Measurements from ENCODE around the gene COA8. TPM values are rescaled to one million over a fixed set of nuclear protein-coding genes. Genes with fewer than 3 reads are reported as not detected.
"Not testable (repeated sequence)": the region's sequence is repeated elsewhere in the genome, so short reads cannot be mapped to it uniquely, and the experiment has no call there.

Gene COA8
- total and polyA plus RNA-seq, 3 experiments from 2014 or later, result 42.9 to 64.4 (median 43.5) TPM

GRCh38 chr14:103522649-103523574 lies 39.8 kb upstream of the COA8 start, which contains the start of gene CKB:
Gene CKB (minus strand): TSS chr14:103522830. CDS start chr14:103522493, 337 bp downstream.
- ChIA-PET CTCF (no interaction called here), POLR2A (no interaction called here)
- Histone ChIP-seq H3K9me3 (ENCODE audit: low read length) (no peaks in the 10 kb centered on the region), H3K27me3 (ENCODE audit: insufficient read depth, low read length, poor library complexity, severe bottlenecking) (no peaks in the 10 kb centered on the region), H3K4me3 (ENCODE audit: low read length) (peak within 1 kb of the TSS; percentile 41), H3K36me3 (ENCODE audit: insufficient read depth, low read length) (no peaks in the 10 kb centered on the region), H3K4me1 (ENCODE audit: insufficient read depth, low read length) (peaks cover 15% of the 10 kb centered on the region), H3K27ac (ENCODE audit: low read depth, low read length) (no peak within 1 kb of the TSS)
- H3K27me3 Mint-ChIP-seq, result peaks cover 4 to 9% of the 10 kb centered on the region in 2 donors
- peak within 1 kb of the TSS; percentile 41 to 79 (median 64) for H3K4me3 Mint-ChIP-seq
- H3K4me1 Mint-ChIP-seq, result peaks cover 0 to 20% (median 14%) of the 10 kb centered on the region in 3 donors
- H3K9me3 Mint-ChIP-seq, result no peaks in the 10 kb centered on the region
- H3K27ac Mint-ChIP-seq, result no peak within 1 kb of the TSS
- H3K36me3 Mint-ChIP-seq, result no peaks in the 10 kb centered on the region
- no peak for DNase-seq

DNA sequence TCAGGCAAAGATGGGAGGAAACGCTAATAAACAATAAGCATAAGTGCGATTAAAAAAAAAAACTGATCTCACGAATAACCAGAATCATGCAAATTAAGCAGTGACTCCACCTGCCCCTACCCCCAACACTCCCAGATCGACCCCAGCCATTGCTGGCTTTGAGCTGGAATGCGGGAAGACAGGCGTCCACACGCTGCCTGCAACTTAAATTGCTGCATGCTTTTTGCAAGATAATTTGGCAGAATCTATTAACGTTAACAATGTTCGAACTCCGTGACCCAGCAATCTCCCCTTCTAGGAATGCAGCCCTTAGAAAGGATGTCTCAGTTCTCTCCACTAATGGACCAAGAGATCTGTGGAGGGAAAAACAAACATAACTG lies 39.2 kb upstream of the COA8 start:
- H3K9me3 Mint-ChIP-seq, result no peaks in the 10 kb centered on the region
- H3K4me1 Mint-ChIP-seq, result peaks cover 0 to 25% (median 16%) of the 10 kb centered on the region in 3 donors
- H3K27ac Mint-ChIP-seq, result no peak overlapping the region
- ChIA-PET POLR2A (no interaction called here), CTCF (no interaction called here)
- H3K27me3 Mint-ChIP-seq, result peaks cover 4 to 9% of the 10 kb centered on the region in 2 donors
- no peak overlapping the region for H3K27ac ChIP-seq (ENCODE audit: low read depth, low read length)
- no peak overlapping the region for H3K4me3 ChIP-seq (ENCODE audit: low read length)
- no peak for DNase-seq
- H3K4me3 Mint-ChIP-seq, result peak overlapping the region in 6 of 7 donors; percentile 23 to 67 (median 47)
- H3K36me3 ChIP-seq (ENCODE audit: insufficient read depth, low read length), result no peaks in the 10 kb centered on the region
- no peaks in the 10 kb centered on the region for H3K36me3 Mint-ChIP-seq
- no peaks in the 10 kb centered on the region for H3K9me3 ChIP-seq (ENCODE audit: low read length)
- H3K27me3 ChIP-seq (ENCODE audit: insufficient read depth, low read length, poor library complexity, severe bottlenecking), result no peaks in the 10 kb centered on the region
- peaks cover 22% of the 10 kb centered on the region for H3K4me1 ChIP-seq (ENCODE audit: insufficient read depth, low read length)

GRCh38 chr14:103524002-103524935 lies 38.5 kb upstream of the COA8 start:
- Mint-ChIP-seq H3K4me1 (peaks cover under 1 to 25% (median 18%) of the 10 kb centered on the region in 3 donors), H3K27ac (no peak overlapping the region), H3K27me3 (peaks cover 4 to 9% of the 10 kb centered on the region in 2 donors), H3K9me3 (no peaks in the 10 kb centered on the region), H3K4me3 (peak overlapping the region in 4 of 7 donors; percentile 23 to 67 (median 34)), H3K36me3 (peaks cover 0 to 1% (median 0%) of the 10 kb centered on the region in 3 donors)
- H3K4me1 ChIP-seq (ENCODE audit: insufficient read depth, low read length), result peaks cover 17% of the 10 kb centered on the region
- no peaks in the 10 kb centered on the region for H3K27me3 ChIP-seq (ENCODE audit: insufficient read depth, low read length, poor library complexity, severe bottlenecking)
- no peak overlapping the region for H3K4me3 ChIP-seq (ENCODE audit: low read length)
- H3K27ac ChIP-seq (ENCODE audit: low read depth, low read length), result no peak overlapping the region
- H3K36me3 ChIP-seq (ENCODE audit: insufficient read depth, low read length), result no peaks in the 10 kb centered on the region
- no peaks in the 10 kb centered on the region for H3K9me3 ChIP-seq (ENCODE audit: low read length)
- ChIA-PET CTCF (no interaction called here), POLR2A (no interaction called here)
- DNase-seq, result no peak

DNA sequence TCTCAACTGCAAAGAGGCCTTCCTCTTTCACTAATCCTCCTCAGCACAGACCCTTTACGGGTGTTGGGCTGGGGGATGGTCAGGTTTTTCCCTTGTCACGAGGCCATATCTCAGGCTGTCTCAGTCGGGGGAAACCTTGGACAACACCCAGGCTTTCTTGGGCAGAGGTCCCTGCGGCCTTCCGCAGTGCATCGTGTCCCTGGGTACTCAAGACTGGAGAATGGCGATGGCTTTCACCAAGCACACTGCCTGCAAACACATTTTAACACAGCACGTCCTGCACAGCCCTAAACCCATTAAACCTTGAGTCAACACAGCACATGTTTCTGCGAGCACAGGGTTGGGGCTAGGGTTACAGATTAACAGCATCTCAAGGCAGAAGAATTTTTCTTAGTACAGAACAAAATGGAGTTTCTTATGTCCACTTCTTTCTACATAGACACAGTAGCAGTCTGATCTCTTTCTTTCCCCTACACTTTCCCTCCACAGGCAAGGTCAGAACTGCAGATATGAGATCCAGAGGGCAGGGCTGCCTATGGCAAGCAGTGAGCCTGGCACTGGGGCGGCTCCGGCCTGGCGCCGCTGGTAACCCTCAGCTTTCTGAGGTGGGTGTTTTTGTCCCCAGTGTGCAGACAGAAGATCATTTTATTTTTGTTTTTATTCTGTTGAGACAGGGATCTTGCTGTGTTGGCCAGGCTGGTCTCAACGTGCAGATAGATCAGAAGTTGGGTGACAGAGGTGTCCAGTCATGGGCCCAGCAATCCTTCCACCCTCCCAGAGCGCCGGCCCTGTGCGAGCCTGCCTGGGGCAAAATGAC lies 37.1 kb upstream of the COA8 start:
- peaks cover 26% of the 10 kb centered on the region for H3K4me1 ChIP-seq (ENCODE audit: insufficient read depth, low read length)
- H3K9me3 ChIP-seq (ENCODE audit: low read length); DNase-seq; H3K36me3 Mint-ChIP-seq; H3K27me3 Mint-ChIP-seq; H3K4me3 ChIP-seq (ENCODE audit: low read length); CTCF ChIA-PET; H3K9me3 Mint-ChIP-seq; H3K27ac ChIP-seq (ENCODE audit: low read depth, low read length); POLR2A ChIA-PET; H3K36me3 ChIP-seq (ENCODE audit: insufficient read depth, low read length); H3K27me3 ChIP-seq (ENCODE audit: insufficient read depth, low read length, poor library complexity, severe bottlenecking): not testable (repeated sequence)
- Mint-ChIP-seq H3K4me3 (peak overlapping the region in 2 of 7 donors; percentile 28 to 66), H3K27ac (peak overlapping the region in 2 of 8 donors; percentile 17 to 70), H3K4me1 (peaks cover 13 to 32% (median 26%) of the 10 kb centered on the region in 3 donors)

GRCh38 chr14:103526247-103526913 lies 36.4 kb upstream of the COA8 start:
- Histone ChIP-seq H3K36me3 (ENCODE audit: insufficient read depth, low read length) (no peaks in the 10 kb centered on the region), H3K9me3 (ENCODE audit: low read length) (no peaks in the 10 kb centered on the region), H3K27ac (ENCODE audit: low read depth, low read length) (no peak overlapping the region), H3K4me1 (ENCODE audit: insufficient read depth, low read length) (peaks cover 32% of the 10 kb centered on the region), H3K4me3 (ENCODE audit: low read length) (no peak overlapping the region), H3K27me3 (ENCODE audit: insufficient read depth, low read length, poor library complexity, severe bottlenecking) (no peaks in the 10 kb centered on the region)
- Mint-ChIP-seq H3K4me3 (peak overlapping the region in 2 of 7 donors; percentile 9 to 28), H3K36me3 (peaks cover 0 to 6% (median 0%) of the 10 kb centered on the region in 3 donors), H3K4me1 (peaks cover 13 to 39% (median 29%) of the 10 kb centered on the region in 3 donors), H3K27ac (peak overlapping the region in 2 of 8 donors; percentile 10 to 70), H3K27me3 (peaks cover 4 to 6% of the 10 kb centered on the region in 2 donors), H3K9me3 (no peaks in the 10 kb centered on the region)
- DNase-seq, result no peak
- CTCF ChIA-PET, result interaction anchor here (3.0 kb wide), 1 partner anchor 8 kb away, joined by 22 read pairs; no protein-coding TSS in a partner anchor
- POLR2A ChIA-PET, result no interaction called here

GRCh38 chr14:103526914-103527248 lies 35.9 kb upstream of the COA8 start:
- no peaks in the 10 kb centered on the region for H3K9me3 ChIP-seq (ENCODE audit: low read length)
- peaks cover 34% of the 10 kb centered on the region for H3K4me1 ChIP-seq (ENCODE audit: insufficient read depth, low read length)
- no peaks in the 10 kb centered on the region for H3K36me3 ChIP-seq (ENCODE audit: insufficient read depth, low read length)
- peak overlapping the region in 4 of 7 donors; percentile 63 to 97 (median 94) for H3K4me3 Mint-ChIP-seq
- peaks cover 13 to 42% (median 31%) of the 10 kb centered on the region in 3 donors for H3K4me1 Mint-ChIP-seq
- peaks cover 0 to 6% (median 0%) of the 10 kb centered on the region in 3 donors for H3K36me3 Mint-ChIP-seq
- no peak for DNase-seq
- H3K4me3 ChIP-seq (ENCODE audit: low read length), result no peak overlapping the region
- H3K27ac ChIP-seq (ENCODE audit: low read depth, low read length), result no peak overlapping the region
- peak overlapping the region in 4 of 8 donors; percentile 51 to 91 (median 76) for H3K27ac Mint-ChIP-seq
- H3K9me3 Mint-ChIP-seq, result no peaks in the 10 kb centered on the region
- H3K27me3 Mint-ChIP-seq, result peaks cover 4 to 6% of the 10 kb centered on the region in 2 donors
- H3K27me3 ChIP-seq (ENCODE audit: insufficient read depth, low read length, poor library complexity, severe bottlenecking), result no peaks in the 10 kb centered on the region
- CTCF ChIA-PET, result interaction anchor here (0.9 to 3.0 kb wide), 2 partner anchors 8 to 20 kb away, joined by 3 to 22 read pairs; no protein-coding TSS in a partner anchor
- POLR2A ChIA-PET, result no interaction called here
